HG02840 (cell line): ENCODE results near the gene KRTAP4-7.
"Not testable (repeated sequence)": the region's sequence is repeated elsewhere in the genome, so short reads cannot be mapped to it uniquely, and the experiment has no call there.

Experiments
- ATAC-seq: cut with Tn5 transposase; IDR thresholded peaks from one replicate; pipeline ENCODE4 v1.9.1; 2021; ENCODE audit warnings: mild to moderate bottlenecking, moderate library complexity, moderate number of reproducible peaks; ENCODE audit not compliant: unreplicated experiment, low FRiP score

KRTAP4-7 gene

DNA sequence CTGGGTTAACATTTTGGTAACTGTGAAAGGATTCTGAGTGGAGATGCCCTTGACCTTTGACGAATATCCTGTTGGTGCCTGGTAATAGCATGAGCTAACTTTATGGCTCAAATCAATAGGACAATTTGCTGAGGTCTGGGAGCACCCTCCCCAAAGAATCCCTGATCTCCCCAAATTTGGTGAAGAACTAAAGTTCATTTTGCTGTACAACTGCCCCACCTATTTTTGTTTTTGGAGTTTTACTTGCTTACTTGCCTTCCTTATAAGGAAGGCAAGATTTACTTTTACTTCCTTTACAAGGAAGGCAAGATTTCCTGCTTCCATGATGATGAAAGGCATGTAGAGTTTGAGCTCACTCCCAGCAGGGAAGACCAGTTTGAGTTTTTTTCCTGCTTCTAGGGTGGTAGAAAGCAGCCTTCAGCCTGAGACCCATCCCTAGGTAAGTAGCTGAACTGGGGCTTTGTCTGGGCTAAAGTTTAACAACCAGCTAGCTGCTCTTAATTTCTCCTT is 24.0 kb downstream of the KRTAP4-7 start:
- ATAC-seq = no peak

DNA sequence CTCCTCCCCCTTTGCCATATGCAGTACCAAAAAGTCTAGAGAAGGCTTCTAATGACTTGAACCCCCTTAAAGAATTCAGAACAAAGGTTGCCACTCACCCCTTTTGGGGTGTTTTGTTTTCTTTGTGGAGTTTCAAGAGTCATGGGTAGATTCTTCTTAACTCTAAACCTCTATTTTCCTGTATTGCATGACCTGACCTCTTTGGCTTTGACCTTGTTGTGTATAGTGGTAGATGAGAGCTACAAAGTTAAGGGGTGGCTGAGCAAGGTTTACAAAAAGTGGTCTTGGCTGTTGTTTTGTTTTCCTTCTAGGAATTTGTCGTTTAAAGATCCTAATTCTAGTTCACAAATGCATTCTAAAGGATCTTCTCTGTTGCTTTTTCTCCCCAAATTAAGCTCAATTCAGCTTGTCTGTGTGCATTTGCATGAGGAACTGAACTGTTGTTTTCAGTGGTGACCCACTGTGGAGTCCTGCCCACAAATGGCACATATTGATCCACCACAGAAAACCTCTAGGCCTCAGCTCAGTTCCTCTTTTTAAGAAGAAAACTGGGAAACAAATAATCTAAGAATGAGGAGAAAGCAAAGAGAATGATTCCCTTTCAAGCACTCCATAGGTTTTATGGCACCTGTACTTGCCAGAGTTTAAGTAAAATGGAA is 24.9 kb downstream of the KRTAP4-7 start:
- not testable (repeated sequence) for ATAC-seq

DNA sequence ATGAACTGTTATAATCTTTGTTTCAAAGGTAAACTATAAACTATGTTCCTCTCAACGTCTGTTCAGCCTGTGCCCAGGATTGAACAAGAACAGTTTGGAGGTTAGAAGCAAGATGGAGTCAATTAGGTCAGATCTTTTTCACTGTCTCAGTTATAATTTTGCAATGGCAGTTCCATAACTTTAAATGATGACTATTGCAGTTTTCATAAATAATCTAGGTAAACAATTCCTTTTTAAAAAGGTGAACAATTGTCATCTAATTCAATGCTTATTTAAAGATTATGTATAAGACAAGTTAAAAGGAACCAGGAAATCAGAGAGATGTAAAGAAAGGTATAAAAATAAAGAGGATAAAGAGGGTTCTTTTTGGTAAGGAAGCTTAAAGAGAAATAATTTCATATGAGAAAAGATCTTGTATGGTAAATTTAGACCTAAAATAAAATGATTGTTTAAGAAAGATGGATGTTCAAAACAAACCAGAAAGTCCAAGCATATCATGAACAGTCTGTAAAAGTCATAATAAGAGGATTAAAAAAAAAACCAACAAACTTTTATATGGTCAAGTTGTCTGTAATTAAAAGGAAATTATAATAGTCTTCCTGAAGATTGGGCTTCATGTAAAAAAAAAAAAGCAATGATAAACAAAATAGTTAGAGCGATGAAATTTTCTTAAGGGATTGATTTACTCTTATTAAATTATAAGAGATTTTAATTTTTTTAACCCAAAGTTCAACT is 27.4 kb downstream of the KRTAP4-7 start:
- ATAC-seq = no peak

DNA sequence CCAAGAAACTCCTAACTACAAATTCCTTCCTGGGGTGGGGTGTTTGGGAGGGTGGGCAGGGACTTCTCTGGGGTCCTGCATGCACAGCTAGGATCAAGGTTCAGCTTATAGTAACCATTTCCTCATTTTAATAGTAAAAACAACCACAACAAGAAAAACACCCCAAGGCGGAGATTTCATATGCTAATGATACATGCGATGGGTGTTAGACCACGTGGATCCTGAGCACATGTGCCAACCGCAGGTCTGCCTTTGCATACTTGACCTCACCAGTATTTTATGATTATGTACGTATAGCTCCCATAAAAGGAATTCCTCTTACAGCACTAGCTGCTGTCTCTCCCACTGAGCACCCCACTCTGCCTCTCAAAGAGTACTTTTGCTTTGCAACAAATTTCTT is 32.3 kb downstream of the KRTAP4-7 start:
- no peak for ATAC-seq

DNA sequence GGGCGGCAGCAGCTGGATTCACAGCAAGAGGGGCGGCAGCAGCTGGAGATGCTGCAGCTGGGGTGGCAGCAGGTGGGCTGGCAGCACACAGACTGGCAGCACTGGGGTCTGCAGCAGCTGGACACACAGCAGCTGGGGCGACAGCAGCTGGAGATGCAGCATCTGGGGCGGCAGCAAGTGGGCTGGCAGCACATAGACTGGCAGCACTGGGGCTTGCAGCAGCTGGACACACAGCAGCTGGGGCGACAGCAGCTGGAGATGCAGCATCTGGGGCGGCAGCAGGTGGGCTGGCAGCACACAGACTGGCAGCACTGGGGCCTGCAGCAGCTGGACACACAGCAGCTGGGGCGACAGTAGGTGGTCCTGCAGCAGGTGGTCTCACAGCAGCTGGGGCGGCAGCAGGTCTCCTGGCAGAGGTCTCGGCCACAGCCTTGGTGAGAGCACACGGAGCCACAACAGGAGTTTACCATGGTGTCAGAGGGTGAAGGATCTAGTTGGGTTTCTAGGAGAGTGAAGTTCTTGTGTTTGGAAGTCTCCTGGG is 34.0 kb downstream of the KRTAP4-7 start, which contains the start of gene KRTAP4-11:
TSS of gene KRTAP4-11 (minus strand) at position 528 of the 541 bp plus-strand sequence. CDS start at position 470, 58 bp downstream.
- not testable (repeated sequence) for ATAC-seq

DNA sequence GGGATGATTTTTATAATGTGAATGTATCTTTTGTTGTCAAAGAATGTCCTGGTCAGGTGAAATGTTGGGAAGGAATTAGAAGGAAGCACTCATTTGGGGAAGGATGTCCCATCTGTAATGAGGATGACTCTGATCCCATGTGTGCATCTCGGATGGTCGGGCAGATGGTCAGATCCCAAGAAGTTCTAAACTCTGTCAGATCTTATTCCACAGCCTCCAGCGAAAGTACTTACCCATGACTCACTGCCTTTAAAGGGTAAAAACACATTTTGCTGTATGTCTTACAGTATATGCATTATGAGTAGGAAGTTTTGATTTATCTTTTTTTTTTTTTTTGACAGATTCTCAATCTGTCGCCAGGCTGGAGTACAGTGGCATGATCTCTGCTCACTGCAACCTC is 34.8 kb downstream of the KRTAP4-7 start:
- no peak for ATAC-seq

DNA sequence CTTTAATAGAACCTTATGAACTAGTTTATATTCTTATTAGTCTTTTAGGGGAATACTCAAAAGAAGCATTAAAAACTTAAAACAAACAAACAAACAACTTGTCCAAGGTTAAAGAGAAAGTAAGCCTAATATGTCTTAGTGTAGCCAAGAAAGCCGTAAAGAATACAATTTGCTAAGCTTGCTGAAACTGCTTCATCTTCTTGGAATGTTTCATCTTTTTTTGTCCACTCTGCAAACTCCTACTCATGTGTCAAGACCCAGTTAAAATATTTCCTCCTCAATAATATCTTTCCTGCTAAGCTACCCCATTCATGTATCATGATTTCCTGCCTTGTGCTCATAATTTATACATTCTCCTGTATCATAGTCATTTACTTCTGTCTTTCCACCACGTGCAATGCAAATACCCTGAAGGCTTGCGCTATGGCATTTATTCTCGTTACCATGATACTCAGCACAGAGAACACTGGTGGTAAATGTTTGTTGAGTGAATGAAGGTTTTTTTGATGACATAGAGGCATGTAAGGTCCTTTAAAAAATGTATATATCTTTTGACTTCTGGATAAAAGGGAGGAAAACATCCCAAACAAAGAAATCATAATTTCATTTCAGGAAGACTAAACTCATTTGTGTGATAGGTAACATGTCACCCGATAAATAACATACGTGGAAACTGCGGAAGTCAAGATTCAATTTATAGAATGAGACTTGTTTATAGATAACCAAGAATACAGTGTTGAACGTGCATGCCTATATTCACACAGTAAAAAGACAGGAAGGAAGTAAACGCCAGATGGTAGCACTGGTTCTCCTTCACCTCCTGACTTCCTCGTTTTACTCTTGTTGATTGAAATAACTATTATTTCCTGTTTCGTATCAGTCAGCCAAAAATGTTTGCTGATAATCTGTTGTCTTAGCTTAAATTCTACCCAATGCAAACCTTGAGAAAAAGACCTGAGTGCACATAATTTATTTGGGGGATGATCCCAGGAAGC is 36.0 kb downstream of the KRTAP4-7 start:
- not testable (repeated sequence) for ATAC-seq

DNA sequence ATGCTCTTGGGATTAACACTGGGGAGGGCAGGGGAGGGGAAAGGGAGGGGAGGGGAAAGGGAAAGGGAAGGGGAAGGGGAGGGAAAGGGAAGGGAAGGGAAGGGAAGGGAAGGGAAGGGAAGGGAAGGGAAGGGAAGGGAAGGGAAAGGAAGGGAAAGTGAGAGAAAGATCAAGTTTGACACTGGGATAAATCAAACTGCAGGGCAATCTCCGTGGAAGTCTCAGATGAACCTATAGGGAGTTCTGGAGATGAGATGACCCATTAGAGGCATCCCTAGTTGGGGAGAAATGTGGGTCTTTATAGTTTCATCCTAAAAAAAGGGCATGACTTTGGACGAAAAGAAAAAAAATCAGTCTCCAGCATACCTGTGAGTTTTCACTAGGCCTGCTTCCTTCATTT is 37.8 kb downstream of the KRTAP4-7 start:
- no peak for ATAC-seq

DNA sequence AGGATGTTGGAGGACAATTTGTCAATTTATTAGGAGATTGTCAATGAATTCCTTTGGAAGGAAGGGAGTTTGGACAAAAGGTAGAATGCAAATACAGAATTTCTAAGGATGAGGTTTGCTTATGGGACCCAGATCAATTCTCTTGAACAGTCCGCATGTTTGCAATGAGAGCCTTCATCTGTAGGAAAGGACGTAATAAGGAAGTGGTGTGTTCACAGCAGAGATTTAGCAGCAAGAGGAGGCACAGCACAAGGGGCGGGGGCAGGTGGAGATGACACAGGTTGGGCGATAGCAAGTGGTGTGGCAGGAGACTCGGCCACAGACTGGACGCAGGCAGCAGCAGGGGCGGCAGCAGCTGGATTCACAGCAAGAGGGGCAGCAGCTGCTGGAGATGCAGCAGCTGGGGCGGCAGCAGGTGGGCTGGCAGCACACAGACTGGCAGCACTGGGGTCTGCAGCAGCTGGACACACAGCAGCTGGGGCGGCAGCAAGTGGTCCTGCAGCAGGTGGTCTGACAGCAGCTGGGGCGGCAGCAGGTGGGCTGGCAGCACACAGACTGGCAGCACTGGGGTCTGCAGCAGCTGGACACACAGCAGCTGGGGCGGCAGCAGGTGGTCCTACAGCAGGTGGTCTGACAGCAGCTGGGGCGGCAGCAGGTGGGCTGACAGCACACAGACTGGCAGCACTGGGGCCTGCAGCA is 39.5 kb downstream of the KRTAP4-7 start:
- ATAC-seq = not testable (repeated sequence)

DNA sequence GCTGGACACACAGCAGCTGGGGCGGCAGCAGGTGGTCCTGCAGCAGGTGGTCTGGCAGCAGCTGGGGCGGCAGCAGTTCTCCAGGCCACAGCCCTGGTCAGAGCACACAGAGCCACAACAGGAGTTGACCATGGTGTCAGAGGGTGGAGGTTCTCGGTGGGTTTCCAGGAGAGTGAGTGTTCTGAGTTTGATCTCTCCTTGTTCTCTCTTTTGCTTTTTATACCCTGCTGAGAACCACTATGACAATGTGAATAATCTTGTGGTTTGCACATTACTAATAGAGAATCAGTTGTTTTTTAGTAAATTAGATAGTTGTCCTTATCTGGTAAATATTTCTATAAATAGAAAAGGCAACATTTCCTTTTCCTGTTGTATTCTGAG is 40.0 kb downstream of the KRTAP4-7 start, which contains the start of gene KRTAP4-12:
TSS of gene KRTAP4-12 (minus strand) at position 192 of the 381 bp plus-strand sequence. CDS start at position 132, 60 bp downstream.
- not testable (repeated sequence) for ATAC-seq

DNA sequence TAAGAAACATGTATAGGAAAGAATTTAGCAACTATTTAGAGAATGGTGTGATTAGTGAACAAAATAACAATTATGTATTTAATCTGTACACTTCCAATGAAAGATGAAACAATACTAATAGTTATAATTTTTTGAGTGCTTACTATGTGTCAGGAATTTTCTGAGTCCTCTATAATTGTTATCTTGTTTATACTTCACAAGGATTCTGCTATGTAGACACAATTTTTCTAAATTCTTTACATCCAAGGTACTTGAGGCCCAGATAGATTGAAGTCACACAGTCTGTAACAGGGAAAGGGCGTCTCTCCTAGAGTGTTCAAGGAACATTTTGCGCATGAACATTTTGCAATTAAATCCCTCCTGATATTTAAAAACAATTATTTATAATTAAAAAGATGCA is 41.1 kb downstream of the KRTAP4-7 start:
- no peak for ATAC-seq

DNA sequence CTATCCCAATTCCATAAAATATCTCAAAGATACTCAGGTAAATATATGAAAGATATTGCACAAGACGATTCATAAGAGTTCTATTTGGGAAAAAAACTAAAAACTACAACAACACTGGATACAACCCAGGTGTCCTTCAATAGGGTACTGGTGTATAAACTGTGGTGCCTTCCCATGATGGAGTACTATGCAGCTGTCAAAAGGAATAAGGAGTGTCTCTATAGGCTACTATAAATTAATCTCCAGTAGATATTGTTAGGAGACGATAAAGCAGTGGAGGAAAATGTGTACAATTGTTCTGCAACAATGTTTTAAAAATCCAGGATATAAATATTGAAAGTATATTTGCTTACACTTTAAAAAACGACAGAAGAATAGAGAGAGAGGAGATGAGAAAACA is 42.5 kb downstream of the KRTAP4-7 start:
- ATAC-seq = no peak

DNA sequence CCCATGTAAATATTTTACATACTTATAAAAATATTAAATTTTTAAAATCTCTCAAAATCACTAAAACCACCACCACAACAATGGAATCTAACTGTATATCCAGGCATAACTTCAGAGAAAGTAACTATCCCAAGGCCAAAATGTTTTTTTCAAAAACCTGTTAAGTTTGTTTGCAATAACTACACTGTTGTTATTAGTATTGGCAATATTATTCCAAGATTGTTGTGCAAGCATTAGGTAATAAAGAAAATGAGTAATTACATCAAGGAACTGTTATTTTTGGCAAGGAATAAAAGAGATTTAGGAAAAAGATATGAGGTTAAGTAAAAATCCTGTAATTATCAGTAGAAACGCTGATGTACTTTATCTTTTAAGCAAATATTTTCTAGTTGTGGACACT is 43.4 kb downstream of the KRTAP4-7 start:
- ATAC-seq = no peak

DNA sequence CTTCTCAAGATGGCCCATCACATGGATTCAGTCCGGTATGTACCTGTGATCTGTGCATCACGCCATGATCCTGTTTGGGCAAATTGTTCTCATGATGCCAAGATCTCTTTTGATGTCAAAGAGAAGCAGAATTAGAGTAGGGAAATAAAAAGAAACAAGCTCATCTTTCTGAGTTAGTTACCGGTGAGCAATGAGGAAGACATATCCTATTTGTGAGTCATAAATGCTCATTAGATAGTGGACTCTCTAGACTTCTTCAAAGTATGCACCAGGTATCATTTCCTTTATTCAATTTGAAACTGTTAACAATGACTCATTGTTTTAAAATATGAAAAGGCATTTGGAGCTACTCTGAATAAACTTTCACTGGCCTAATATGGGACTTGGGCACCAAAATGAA is 48.0 kb downstream of the KRTAP4-7 start:
- no peak for ATAC-seq

DNA sequence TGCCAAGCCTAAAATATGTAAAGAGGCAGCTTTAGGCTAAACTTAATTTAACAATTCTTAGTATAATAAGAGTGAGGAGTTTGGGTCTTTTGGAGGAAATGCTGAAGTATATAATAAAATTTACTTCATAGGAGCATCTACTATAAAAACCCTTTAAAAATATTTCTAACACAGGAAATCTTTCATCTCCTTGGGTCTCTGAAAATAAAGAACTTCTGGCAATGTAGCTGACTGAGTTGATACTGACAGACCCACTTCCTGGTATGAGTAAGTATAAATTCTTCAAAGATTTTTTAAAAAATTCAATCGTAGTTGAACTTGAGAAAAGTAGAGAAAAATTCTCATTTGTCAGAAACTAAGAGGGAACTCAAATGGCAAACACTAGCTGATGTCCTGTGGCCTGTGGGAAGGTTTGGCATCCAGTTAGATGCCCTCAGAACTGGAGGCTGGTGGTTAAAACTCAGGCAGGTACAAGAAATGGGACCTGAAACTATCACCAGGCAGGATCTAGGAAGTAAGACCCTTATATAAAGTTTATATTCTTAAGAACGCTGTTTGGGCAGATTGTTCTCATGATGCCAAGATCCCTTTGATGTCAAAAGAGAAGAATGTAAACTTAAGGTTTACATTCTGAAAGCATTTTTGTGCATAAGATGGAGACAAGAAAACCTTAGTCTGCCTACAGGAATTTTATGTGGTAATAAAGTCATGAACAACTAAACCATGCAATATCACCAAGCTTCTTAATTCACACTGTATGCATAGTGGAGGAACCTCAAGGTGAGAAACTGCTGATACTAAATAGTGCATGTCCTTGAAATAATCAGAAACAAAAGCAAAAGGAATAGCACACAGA is 50.2 kb downstream of the KRTAP4-7 start:
- no peak for ATAC-seq
